Natural killer cell treated with Interleukin-12 subunit alpha and Interleukin-12 subunit beta and Interleukin-15 and Interleukin-18, amount 100 ng/mL, for 72 hours (primary cell): ENCODE data around the gene GPR160. TPM values are rescaled to one million over a fixed set of nuclear protein-coding genes. Genes with fewer than 3 reads are reported as not detected.

Experiments used
- ATAC-seq, 2 donors: fragments of 150-1000 bp; cut with Tn5 transposase in 1 of 2; sonication (Bioruptor Pico), chemical (Tn5 transposase) in 1 of 2; 2 replicates each; pipeline ENCODE4 v1.10.0; 2021
- DNase-seq: peaks from one replicate; pipeline ENCODE4 v3.0.0; 2022; ENCODE audit warnings: low spot score
- H3K27ac Mint-ChIP-seq, 2 donors: 1 replicate in 1 of 2; 2 replicates in 1 of 2; pipeline ENCODE4 v1.8.0; 2022; ENCODE audit warnings: mixed read lengths in 2 of 2, mild to moderate bottlenecking in 1 of 2, moderate library complexity in 1 of 2
- H3K27me3 Mint-ChIP-seq, 2 donors: 1 replicate in 1 of 2; 2 replicates in 1 of 2; pipeline ENCODE4 v1.8.0; 2022; ENCODE audit warnings: mixed read lengths in 2 of 2
- H3K36me3 Mint-ChIP-seq: one replicate; pipeline ENCODE4 v1.8.0; 2022; ENCODE audit warnings: mixed read lengths
- H3K4me1 Mint-ChIP-seq, 2 donors: 1 replicate in 1 of 2; 2 replicates in 1 of 2; pipeline ENCODE4 v1.8.0; 2022; ENCODE audit warnings: low read depth in 2 of 2, mixed read lengths in 2 of 2, mild to moderate bottlenecking in 1 of 2
- H3K4me3 Mint-ChIP-seq: one replicate; pipeline ENCODE4 v1.8.0; 2022; ENCODE audit warnings: mixed read lengths
- H3K9me3 Mint-ChIP-seq: 2 replicates; pipeline ENCODE4 v1.8.0; 2022; ENCODE audit warnings: mixed read lengths
- total RNA-seq, 2 donors: library from RNA; stranded (reverse); gene quantifications; one replicate each; pipeline ENCODE4 v1.2.3, GENCODE V29; 2022

The GPR160 gene
- total RNA-seq, 2 donors from 2014 or later = 12.1 to 12.4 TPM

GRCh38 chr3:170062769-170063168, 25.0 kb downstream of the GPR160 start:
- no peaks in the 10 kb centered on the region for H3K27me3 Mint-ChIP-seq
- H3K27ac Mint-ChIP-seq = no peak overlapping the region

GRCh38 chr3:170063691-170064090, 25.9 kb downstream of the GPR160 start:
- Mint-ChIP-seq H3K36me3 (no peaks in the 10 kb centered on the region), H3K27me3 (no peaks in the 10 kb centered on the region)
- ATAC-seq = no peak

More at GRCh38 chr3:170062769-170063168, 25.0 kb downstream of the GPR160 start:
- ATAC-seq = no peak
- Mint-ChIP-seq H3K4me1 (peaks cover 6 to 16% of the 10 kb centered on the region in 2 donors), H3K36me3 (no peaks in the 10 kb centered on the region), H3K9me3 (no peaks in the 10 kb centered on the region), H3K4me3 (no peak overlapping the region)
- DNase-seq = no peak

GRCh38 chr3:170064108-170064507, 26.3 kb downstream of the GPR160 start:
- H3K4me3 Mint-ChIP-seq = no peak overlapping the region
- H3K4me1 Mint-ChIP-seq = peaks cover 0 to 5% of the 10 kb centered on the region in 2 donors
- no peak for DNase-seq
- no peaks in the 10 kb centered on the region for H3K9me3 Mint-ChIP-seq
- no peaks in the 10 kb centered on the region for H3K27me3 Mint-ChIP-seq
- ATAC-seq = no peak
- H3K27ac Mint-ChIP-seq = no peak overlapping the region
- H3K36me3 Mint-ChIP-seq = no peaks in the 10 kb centered on the region

More at GRCh38 chr3:170063691-170064090, 25.9 kb downstream of the GPR160 start:
- Mint-ChIP-seq H3K9me3 (no peaks in the 10 kb centered on the region), H3K4me1 (peaks cover 0 to 7% of the 10 kb centered on the region in 2 donors), H3K4me3 (no peak overlapping the region), H3K27ac (no peak overlapping the region)
- DNase-seq = no peak

- Mint-ChIP-seq H3K4me1 (no peaks in the 10 kb centered on the region), H3K36me3 (peaks cover 4% of the 10 kb centered on the region), H3K27me3 (no peaks in the 10 kb centered on the region), H3K4me3 (no peak overlapping the region), H3K27ac (no peak overlapping the region), H3K9me3 (no peaks in the 10 kb centered on the region)
- DNase-seq (no peak), ATAC-seq (no peak)
These were observed 37.8 kb downstream of the GPR160 start for GRCh38 chr3:170075441-170076091.

GRCh38 chr3:170076715-170077238, 39.0 kb downstream of the GPR160 start:
- peaks cover 5% of the 10 kb centered on the region for H3K36me3 Mint-ChIP-seq
- DNase-seq (no peak), ATAC-seq (no peak)
- no peaks in the 10 kb centered on the region for H3K27me3 Mint-ChIP-seq
- no peak overlapping the region for H3K27ac Mint-ChIP-seq
- no peaks in the 10 kb centered on the region for H3K4me1 Mint-ChIP-seq
- no peaks in the 10 kb centered on the region for H3K9me3 Mint-ChIP-seq
- H3K4me3 Mint-ChIP-seq = no peak overlapping the region

- no peak for DNase-seq
- Mint-ChIP-seq H3K9me3 (no peaks in the 10 kb centered on the region), H3K27ac (no peak overlapping the region), H3K27me3 (no peaks in the 10 kb centered on the region), H3K36me3 (peaks cover 8% of the 10 kb centered on the region), H3K4me1 (no peaks in the 10 kb centered on the region), H3K4me3 (no peak overlapping the region)
- no peak for ATAC-seq
These were observed 39.6 kb downstream of the GPR160 start for GRCh38 chr3:170077361-170077760.

- Mint-ChIP-seq H3K9me3 (no peaks in the 10 kb centered on the region), H3K4me3 (no peak overlapping the region), H3K27ac (no peak overlapping the region), H3K4me1 (peaks cover 0 to 2% of the 10 kb centered on the region in 2 donors), H3K27me3 (no peaks in the 10 kb centered on the region), H3K36me3 (peaks cover 10% of the 10 kb centered on the region)
- DNase-seq = no peak
- ATAC-seq = no peak
These were observed 41.0 kb downstream of the GPR160 start for GRCh38 chr3:170078620-170079281.

- no peaks in the 10 kb centered on the region for H3K27me3 Mint-ChIP-seq
- no peak overlapping the region for H3K4me3 Mint-ChIP-seq
- DNase-seq = no peak
- peaks cover 0 to 2% of the 10 kb centered on the region in 2 donors for H3K4me1 Mint-ChIP-seq
- H3K36me3 Mint-ChIP-seq = peaks cover 10% of the 10 kb centered on the region
- H3K27ac Mint-ChIP-seq = no peak overlapping the region
- H3K9me3 Mint-ChIP-seq = no peaks in the 10 kb centered on the region
- ATAC-seq = no peak
These were observed 41.9 kb downstream of the GPR160 start for GRCh38 chr3:170079536-170080165.

GRCh38 chr3:170080605-170081004, 42.8 kb downstream of the GPR160 start:
- H3K4me3 Mint-ChIP-seq = no peak overlapping the region
- no peak overlapping the region for H3K27ac Mint-ChIP-seq
- ATAC-seq = no peak
- H3K9me3 Mint-ChIP-seq = no peaks in the 10 kb centered on the region
- peaks cover 0 to 2% of the 10 kb centered on the region in 2 donors for H3K4me1 Mint-ChIP-seq
- H3K27me3 Mint-ChIP-seq = no peaks in the 10 kb centered on the region
- H3K36me3 Mint-ChIP-seq = peaks cover 10% of the 10 kb centered on the region
- no peak for DNase-seq

GRCh38 chr3:170081079-170081741, 43.4 kb downstream of the GPR160 start:
- no peaks in the 10 kb centered on the region for H3K27me3 Mint-ChIP-seq
- ATAC-seq = no peak
- no peak overlapping the region for H3K4me3 Mint-ChIP-seq
- H3K27ac Mint-ChIP-seq = no peak overlapping the region
- peaks cover 10% of the 10 kb centered on the region for H3K36me3 Mint-ChIP-seq
- no peak for DNase-seq
- peaks cover 0 to 2% of the 10 kb centered on the region in 2 donors for H3K4me1 Mint-ChIP-seq
- H3K9me3 Mint-ChIP-seq = no peaks in the 10 kb centered on the region

GRCh38 chr3:170083343-170083742, 45.5 kb downstream of the GPR160 start:
- ATAC-seq (no peak), DNase-seq (no peak)
- Mint-ChIP-seq H3K9me3 (no peaks in the 10 kb centered on the region), H3K4me3 (no peak overlapping the region), H3K36me3 (peaks cover 10% of the 10 kb centered on the region), H3K27me3 (no peaks in the 10 kb centered on the region), H3K4me1 (peaks cover 0 to 2% of the 10 kb centered on the region in 2 donors), H3K27ac (no peak overlapping the region)

GRCh38 chr3:170085396-170085795, 47.6 kb downstream of the GPR160 start:
- Mint-ChIP-seq H3K9me3 (no peaks in the 10 kb centered on the region), H3K36me3 (peaks cover 16% of the 10 kb centered on the region), H3K4me3 (no peak overlapping the region), H3K27me3 (no peaks in the 10 kb centered on the region), H3K4me1 (peaks cover 0 to 4% of the 10 kb centered on the region in 2 donors), H3K27ac (no peak overlapping the region)
- ATAC-seq (no peak), DNase-seq (no peak)

- Mint-ChIP-seq H3K27ac (peak overlapping the region; percentile 22 to 72), H3K36me3 (peaks cover 17% of the 10 kb centered on the region), H3K4me1 (peaks cover 9 to 13% of the 10 kb centered on the region in 2 donors), H3K27me3 (no peaks in the 10 kb centered on the region), H3K9me3 (no peaks in the 10 kb centered on the region), H3K4me3 (no peak overlapping the region)
- DNase-seq (no peak), ATAC-seq (no peak)
These were observed 52.2 kb downstream of the GPR160 start for GRCh38 chr3:170089862-170090600.
